T-helper 2 cell (primary cell): Measurements from ENCODE around the gene OR7G2.

Experiments
- DNase-seq, 5 experiments: peaks; one replicate each; pipeline versions ENCODE4 v3.0.0 to v3.0.0-alpha.2; 2012 to 2022
- total RNA-seq, 2 donors: gene quantifications; one replicate each; lab custom pipeline; 2026; lab: John Stamatoyannopoulos, UW

The OR7G2 gene
- total RNA-seq: 0 reads per million in 2 donors

DNA sequence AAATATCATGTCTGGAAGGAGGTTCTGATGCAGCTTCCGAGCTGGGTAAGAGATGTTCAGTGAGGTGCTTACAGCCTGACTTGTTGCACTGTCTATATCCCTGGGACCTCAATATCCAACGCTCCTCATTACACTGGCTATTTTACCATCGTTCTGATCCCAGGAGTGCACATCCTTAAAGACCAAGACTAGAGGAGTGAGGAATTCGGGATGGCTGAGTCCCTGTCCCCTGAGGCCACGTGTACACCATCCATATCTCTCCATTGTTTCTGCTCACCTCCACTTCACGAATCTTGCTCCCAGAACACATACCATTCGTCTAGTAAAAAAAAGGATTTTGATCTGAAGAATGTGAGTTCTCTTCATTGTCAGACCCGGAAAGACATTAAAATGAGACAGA, at the start of gene OR7G2:
Gene OR7G2, minus strand, starts transcription at position 101 of the 400 bp plus-strand sequence. CDS start 4,232 bp downstream, outside the sequence.
- DNase-seq: no peak

DNA sequence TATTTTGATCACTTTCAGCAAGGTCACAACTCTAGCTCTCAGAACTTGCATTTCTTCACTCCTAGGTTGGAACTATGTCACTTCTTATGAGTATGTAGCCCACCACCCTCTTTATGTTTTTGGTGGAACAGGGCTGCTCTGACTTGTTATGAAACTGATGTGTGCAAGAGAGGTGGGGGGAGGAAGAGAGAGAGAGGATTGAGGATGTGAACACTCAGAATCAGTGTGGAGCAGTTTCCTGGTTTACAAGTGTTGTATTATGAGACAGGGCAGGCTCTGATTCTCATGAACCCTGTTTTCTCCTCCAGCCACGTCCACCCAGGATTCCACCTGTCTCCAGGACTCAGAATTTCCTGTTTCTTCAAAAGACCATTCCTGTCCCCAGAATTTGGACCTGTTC, 49.0 kb upstream of the OR7G2 start:
- no peak for DNase-seq

DNA sequence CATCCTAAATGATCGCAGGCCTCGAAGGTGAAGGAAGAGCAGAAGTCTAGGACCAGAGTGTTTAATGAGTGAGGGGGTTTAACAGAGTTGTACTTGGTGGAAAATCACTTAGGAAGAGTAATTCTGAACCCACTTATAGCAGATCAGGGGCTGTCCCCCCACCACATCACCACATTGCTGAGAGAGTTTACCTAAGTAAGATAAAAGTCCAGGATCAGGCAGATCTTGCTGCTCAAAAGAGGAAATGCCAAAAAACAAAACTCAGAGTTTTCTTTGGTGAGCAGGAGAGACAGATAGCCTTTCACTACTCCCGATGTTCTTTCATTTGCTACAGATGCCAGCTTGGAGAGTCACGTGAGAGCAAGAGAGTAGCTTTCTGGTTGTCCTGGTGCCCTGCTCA, 48.3 kb upstream of the OR7G2 start:
- DNase-seq: no peak

DNA sequence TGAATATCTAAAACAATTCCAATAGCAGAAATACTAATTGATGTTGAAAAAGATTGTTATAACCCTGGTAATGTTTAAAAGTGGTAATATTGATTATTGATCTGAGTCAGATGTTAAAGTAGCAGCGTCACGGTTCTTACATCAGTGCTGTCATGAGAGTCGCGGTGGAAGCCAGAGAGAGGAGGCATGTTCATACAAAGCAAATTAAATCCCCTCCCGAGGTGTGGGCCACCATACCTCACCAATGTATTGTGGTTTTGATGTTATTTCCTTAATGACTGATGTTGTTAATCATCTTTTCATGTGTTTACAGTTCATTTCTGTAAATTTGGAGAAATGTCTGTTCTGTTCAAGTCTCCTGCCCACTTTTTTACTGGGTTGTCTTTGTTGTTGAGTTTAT, 44.1 kb upstream of the OR7G2 start:
- no peak for DNase-seq

DNA sequence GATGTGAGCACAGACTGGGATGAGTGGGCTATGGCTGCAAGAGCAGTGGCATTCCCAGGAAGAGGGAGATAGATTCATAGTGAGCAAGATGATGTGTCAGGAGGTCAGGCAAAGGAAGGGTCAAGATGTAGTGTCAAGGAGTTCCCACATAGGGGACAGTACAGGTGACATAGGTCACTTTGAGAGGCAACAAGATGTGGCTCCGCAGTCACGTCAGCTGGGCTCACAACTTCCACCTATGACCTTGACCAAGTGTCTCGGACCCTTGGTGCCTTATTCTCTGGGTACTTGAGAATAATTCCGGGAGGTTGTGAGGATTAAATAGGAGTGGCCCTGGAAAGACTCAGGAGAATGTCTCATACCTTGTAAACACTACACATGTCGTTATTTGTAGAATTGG, 43.4 kb upstream of the OR7G2 start:
- no peak for DNase-seq

DNA sequence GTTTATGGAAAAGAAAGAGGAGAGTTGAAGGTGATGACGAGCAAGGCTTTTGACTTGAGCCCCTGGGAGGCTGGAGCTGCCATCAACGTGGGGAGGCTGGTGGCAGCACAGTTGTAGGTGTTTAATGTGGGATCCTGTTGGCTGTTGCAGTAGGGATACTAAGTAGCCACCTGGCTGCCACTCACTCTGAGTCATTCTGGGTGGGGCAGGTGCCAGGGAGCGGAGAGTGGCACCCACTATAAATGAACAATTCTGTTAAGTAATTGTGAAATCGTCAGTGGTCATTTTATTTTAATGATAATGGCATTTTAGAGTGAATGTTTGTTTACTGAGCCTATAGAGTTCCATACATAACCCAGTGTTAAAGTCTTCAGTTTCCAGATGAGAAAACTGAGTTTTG, 42.7 kb upstream of the OR7G2 start:
- DNase-seq: no peak

DNA sequence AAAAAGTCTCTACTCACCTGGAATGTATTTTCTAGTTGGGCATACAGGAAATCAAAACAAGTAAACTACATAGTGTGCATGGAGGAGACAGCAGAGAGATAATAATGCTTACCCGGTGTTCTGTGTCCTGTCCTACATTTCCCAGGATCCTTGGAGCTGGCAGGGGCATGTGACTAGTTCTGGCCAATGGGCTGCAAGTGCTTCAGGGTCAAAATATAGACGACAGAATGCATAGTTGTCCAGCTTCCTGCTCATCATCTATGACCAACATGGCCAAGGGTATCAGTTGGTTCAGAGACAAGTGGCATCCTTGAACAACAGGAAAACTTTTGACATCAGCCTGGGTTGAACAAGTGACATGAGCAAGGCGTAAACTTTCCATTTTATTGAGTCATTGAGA, 41.4 kb upstream of the OR7G2 start:
- DNase-seq: no peak

DNA sequence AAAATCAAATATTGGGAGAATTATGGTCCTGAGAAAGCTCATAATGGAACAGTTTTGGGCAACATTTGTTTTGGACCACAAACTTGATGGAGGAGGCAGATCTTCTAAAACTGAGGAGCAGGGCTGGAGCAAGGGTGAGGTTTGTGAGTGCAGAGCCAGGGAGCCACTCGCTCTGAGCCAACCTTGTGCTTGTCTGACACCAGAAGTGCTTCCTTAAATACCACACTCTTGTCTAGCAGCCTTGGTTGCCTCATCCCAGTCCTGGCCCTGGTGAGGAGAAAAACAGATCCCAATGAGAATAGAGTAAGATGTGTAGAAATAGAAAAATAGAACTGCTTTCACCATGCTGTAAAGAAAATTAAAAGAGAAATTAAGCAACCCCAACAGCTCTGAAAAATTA, 39.6 kb upstream of the OR7G2 start:
- no peak for DNase-seq

DNA sequence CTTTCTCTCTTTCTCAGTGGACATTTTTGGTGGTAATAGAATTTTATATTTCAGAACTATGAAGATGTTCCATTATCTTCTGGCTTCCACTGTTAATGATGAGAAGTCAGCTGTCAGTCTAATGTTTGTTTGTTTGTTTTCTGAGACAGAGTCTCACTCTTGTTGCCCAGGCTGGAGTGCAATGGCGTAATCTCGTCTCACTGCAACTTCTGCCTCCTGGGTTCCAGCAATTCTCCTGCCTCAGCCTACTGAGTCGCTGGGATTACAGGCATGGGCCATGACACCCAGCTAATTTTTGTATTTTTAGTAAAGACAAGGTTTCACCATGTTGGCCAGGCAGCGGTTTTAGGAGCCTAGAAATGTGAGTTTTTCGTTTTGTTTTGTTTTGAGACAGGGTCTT, 37.6 kb upstream of the OR7G2 start:
- DNase-seq: peak in 1 of 5 experiments; percentile 19

DNA sequence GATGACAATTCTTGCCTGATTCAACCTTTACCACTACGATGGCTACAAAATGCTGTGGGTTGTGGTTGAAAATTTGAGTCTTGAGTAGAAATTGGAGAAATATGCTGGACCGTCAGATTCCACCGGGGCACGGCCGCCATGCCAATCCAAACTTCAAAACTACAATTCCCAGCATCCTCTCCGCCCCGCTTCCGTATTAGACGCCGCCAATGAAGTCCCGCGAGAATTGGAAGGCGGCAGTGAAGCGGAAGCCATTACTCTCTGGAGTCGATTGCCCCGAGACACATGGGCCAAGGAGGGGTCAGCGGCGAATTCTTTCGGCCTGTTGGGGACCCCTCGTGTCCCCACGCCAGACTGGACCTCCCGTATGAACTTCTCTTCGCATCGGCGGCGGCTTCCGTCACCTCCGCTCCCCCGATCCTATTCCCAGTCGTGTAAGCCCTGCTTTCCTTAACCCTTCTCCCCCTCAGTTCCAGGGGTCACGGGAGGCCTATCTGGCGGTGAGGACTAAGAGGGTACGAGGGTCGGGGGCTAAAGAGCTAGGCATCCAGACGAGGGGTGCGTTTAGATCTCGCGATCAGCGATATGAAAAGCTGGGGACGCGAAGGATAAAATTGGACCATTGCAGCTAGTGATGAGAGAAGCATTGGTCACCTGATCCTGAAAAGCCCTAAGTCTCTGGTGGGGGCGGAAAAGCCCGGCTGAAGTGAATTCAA, 33.0 kb upstream of the OR7G2 start, which contains the start of gene ZNF317:
Gene ZNF317, plus strand, starts transcription at position 239 of the 716 bp plus-strand sequence. CDS start 15,620 bp downstream, outside the sequence.
- peak; percentile 60 to 94 (median 84) for DNase-seq

DNA sequence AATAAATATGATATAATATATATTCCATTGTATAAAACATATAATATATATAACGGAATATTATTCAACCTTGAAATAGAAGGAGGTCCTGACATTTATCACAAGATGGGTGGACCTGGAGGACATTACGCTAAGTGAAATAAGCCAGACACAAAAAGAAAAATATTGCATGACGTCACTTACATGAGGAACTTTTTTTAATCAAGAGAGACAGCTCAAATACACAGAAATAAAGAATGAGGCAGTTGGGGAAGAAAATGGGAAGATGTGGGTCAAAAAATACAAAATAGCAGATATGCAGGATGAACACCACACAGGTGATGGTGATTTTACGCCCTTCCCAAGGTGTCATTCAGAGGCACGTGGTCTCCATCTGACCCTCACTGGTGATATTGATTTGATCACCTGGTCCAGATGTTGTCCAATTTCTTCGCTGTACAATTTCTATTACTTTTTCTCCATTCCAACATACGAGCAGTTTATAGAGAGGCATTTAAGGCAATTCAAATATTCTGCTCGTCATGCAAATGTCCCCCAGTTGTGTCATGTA, 32.4 kb upstream of the OR7G2 start:
- no peak for DNase-seq

DNA sequence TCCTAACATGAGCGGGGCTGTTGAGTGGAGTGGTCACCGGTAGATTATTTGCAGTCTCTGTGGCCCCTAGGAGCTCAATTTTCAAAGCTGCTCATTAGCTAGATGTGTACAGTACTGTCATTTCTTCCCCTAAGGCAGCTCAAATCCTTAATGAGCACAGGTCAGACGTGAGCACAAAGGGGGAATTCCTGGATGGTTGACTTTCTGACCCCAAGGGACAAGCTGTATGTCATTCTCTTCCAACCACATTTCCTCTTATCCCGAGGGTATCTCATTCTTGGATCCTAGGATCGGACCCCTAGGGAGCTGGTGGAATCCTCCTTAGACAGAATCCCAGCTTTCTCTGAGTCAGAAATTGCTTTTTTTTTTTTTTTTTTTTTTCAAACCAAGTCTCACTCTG, 25.1 kb upstream of the OR7G2 start:
- DNase-seq: no peak

DNA sequence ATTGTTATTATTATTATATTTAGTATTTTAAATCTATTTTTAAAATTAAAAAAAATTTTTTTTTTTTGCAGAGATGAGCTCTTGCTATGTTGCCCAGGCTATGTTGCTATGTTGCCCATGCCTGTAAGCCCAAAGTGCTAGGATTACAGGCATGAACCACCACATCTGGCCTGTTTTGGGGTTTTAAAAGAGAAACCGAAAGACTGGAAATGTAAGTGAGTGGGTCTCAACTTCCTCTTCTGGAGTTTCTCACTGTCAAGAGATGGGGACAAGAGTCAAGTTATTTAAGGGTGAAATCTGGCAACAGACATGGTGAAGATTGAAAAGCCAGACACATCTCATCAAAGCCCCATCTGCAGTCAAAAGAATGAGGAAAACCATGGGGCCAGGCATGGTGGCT, 23.7 kb upstream of the OR7G2 start:
- DNase-seq: peak in 1 of 5 experiments; percentile 6

DNA sequence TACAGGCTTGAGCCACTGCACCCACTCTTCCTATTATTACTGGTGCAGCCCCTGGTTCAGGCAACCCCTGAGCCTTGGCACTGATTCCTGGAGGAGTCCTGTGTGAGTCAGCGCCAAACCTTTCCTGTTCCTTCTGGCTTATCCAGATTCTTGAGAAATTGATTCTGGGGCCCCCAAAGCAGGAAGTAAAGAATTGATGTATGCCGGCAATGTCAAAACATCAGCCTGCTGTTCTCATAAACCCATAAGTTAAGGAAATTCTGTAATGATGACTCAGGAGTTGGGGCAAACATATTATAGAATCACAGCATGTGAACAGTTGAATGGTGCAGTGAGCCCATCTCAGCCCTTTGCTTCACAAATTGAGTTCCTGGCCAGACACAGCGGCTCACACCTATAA, 20.9 kb upstream of the OR7G2 start:
- DNase-seq: no peak

DNA sequence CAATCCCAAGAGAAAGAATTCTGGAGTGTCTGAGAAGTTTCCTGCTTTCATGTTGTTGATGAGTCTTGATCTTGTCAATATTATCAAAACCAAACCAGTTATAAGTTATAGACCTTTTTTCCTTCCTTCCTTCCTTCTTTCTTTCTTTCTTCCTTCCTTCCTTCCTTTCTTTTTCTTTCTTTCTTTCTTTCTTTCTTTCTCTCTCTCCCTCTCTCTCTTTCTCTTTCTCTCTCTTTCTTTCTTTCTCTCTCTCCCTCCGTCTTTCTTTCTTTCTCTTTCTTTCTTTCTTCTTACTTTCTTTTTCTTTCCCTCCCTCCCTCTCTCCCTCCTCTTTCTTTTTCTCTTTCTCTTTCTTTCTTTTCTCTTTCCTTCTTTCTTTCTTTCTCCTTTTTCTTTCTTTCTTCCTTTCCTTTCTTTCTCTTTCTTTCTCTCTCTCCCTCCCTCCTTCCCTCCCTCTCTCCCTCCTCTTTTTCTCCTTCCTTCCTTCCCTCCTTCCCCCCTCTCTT, 19.7 kb upstream of the OR7G2 start, which contains the start of gene OR7G3:
Gene OR7G3, minus strand, starts transcription at position 51 of the 506 bp plus-strand sequence. Its CDS starts 0 bp downstream, at position 51.
- DNase-seq: no peak

DNA sequence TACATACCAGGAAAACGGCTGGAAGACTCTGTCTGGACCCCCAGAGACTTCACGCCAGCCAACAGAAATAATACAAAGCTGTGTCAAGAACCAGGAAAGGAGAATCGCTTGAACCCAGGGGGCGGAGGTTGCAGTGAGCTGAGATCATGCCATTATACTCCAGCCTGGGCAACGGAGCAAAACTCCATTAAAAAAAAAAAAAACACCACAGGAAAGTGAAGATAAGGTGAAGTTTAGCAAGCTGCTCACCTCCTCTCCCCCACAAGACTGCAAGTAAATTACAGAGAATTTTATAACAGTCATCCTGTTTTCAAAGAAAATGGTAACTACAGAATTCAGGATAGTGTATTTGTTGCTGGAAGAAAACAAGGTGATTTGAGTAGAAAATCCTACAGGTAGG, 9.3 kb upstream of the OR7G2 start:
- no peak for DNase-seq

DNA sequence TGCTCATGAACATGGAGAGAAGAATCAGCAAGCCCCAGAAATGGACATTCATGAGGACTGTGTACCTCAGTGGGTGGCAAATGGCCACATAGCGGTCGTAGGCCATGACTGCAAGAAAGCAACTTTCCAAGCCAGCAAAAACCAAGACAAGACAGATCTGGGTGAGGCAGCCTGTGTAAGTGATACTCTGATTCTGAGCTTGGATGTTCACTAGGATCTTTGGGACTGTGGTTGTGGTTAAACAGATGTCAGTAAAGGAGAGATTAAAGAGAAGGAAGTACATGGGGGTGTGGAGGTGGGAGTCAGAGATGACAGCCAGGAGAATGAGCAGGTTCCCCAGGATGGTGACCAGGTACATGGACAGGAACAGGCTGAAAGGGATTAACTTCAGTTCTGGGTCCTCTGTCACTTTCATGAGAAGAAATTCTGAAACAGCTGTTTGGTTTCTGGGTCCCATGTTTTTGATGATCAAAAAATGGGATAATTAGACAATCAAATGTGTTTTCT, 8.1 kb upstream of the OR7G2 start, which contains the start of gene OR7G1:
Gene OR7G1, minus strand, starts transcription at position 457 of the 507 bp plus-strand sequence. Its CDS starts 0 bp downstream, at position 457.
- no peak for DNase-seq

DNA sequence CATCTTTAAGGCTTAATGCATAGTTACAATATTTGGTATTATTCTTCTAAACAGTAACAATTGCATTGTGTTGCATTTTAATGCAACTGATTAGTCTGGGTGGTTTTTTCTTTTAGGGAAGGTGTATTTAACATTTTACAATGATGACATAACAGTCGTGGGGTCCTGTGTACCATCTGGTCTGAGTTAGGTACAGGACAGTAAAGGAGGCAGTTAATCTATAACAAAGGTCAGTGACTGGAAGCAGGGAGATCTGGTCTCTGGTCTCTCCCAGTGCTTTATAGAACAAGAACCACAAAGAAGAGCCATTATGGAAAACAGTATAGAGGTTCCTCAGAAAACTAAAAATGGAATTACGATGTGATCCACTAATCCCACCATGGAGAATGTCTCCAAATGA, 2.7 kb upstream of the OR7G2 start:
- no peak for DNase-seq

DNA sequence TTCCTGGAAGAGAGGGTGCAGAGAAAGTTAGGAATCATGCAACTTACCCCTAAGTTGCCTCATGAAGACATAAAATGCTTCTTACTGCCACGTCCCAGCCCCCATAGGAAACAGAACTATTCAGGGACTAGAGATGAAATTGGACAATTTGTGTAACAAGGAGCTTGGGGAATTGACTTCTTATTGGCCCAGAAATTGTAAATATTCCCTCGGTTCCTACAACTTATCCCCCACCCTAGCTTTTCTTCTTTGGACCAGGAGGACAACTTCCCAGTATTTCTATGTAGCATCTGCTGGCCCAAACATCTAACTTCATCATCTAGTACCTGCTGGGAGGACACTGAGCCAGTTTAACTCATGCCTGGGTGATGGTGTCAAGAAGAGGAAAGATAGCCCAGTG, 20.5 kb downstream of the OR7G2 start, which contains the start of gene OR1M1:
Gene OR1M1, plus strand, starts transcription at position 301 of the 400 bp plus-strand sequence. CDS start 6,184 bp downstream, outside the sequence.
- DNase-seq: no peak

DNA sequence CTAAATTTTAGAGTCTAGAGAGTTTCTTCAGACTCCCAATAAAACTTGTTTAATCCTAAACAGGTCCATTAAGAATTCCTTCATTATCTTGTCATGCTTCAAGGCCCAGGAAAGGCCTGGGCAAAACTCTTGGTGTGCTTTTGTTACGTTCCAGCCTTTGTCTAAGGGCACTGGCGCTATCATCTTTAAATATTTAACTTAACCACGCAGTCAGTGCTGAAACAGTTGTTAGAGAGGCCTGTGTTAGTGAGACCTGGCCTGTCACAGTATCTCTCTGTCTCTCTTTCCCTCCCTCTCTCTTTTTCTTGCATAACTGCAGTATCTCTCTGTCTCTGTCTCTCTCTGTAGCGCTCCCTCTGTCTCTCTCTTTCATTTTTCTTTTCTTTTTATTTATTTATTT, 28.6 kb downstream of the OR7G2 start:
- no peak for DNase-seq

DNA sequence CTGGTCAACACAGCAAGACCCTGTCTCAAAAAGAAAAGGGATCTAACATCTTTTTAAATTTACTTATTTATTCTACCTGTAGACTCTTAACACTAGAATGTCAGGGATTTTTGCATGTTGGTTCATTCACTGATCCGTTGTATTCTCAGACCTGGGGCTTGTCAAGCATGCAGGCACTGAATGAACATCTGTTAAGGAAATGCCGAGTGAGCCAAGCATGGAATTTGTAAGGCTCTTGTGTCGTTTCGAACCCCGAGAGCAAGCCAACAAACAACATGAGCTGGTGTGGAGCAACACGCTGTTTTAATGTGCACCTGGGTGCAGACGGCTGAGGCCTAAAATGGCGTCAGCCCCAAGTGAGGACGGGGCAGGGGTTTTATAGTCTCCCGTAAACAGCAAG, 30.4 kb downstream of the OR7G2 start:
- DNase-seq: no peak

DNA sequence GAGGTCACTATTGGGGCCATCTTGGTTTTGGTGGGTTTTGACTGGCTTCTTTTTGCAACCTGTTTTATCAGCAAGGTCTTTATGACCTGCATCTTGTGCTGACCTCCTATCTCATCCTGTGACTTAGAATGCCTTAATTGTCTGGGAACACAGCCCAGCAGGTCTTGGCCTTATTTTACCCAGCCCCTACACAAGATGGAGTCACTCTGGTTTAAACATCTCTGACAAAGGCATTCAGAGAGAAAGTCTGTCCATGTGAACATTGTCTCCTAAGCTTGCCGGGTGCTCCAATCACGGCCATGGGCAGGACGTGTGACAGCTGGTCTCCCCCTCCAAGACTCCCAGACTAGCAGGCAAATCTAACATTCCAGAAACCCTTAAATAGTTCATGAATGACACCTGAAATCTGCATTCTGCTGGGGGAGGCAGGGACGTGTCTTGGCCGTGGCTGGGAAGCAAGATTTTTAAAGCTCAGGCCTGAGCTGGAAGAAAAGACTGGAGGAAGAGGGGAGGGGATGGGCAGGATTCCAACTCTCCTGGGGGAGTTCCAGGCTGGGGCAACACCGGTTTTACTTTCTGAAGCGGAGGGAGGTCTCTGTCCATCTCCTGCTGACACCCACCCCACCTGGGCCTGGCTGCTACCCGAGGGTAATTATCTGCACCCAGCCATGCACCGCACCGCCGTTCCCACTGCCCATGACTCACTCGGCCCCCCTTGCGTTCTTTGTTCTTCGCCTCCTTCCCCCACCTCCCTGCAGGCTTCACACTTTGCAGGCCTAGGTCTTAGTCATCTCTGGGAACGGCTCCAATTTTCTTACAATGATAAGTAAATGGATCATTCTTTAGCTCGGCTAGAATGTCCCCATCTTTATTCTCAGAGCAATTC, 32.0 kb downstream of the OR7G2 start:
- DNase-seq: no peak

DNA sequence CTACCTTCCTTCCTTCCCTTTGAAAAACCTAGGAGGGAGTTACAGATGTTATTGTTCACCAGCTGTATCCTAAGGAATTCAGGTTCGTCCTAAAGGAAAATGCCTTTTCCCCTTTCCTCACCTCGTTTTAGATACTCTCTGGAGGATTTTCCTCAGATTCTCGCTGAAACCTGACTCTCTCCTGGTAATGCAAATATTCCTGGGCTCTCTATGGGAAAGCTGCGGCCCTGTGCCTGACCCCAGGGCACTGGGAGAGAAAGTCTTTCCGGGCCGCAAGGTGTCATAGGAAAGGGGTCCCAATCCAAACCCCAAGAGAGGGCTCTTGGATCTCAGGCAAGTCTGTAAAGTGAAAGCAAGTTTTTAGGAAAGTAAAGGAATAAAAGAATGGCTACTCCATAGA, 33.5 kb downstream of the OR7G2 start:
- DNase-seq: no peak
